ENCODE measurements around the gene DCTN1.
A peak's percentile ranks its signal among the peaks of the same experiment; 100 is the strongest.

Gene DCTN1

GRCh38 chr2:74396149-74396548 is 16.0 kb upstream of the DCTN1 start:
- TF ChIP-seq CTCF (conservative IDR thresholded peaks at IDR 0.05; ENCODE audit: low read depth, low read length): no peak
- DNase-seq (ENCODE audit: low read depth): no peak
- no peak overlapping the region for H3K4me3 ChIP-seq (ENCODE audit: low read depth, low read length)

GRCh38 chr2:74393525-74393924 is 13.4 kb upstream of the DCTN1 start:
- no peak for DNase-seq (ENCODE audit: low read depth)
- no peak for TF ChIP-seq CTCF (conservative IDR thresholded peaks at IDR 0.05; ENCODE audit: low read depth, low read length)

GRCh38 chr2:74392449-74392743 is 12.3 kb upstream of the DCTN1 start:
- no peak for DNase-seq (ENCODE audit: low read depth)
- H3K4me3 ChIP-seq (ENCODE audit: low read depth, low read length): no peak overlapping the region
- no peak for TF ChIP-seq CTCF (conservative IDR thresholded peaks at IDR 0.05; ENCODE audit: low read depth, low read length)

More at GRCh38 chr2:74393525-74393924, 13.4 kb upstream of the DCTN1 start:
- H3K4me3 ChIP-seq (ENCODE audit: low read depth, low read length): no peak overlapping the region

GRCh38 chr2:74391580-74392448 is 11.7 kb upstream of the DCTN1 start:
- peak overlapping the region; percentile 81 for H3K4me3 ChIP-seq (ENCODE audit: low read depth, low read length)
- TF ChIP-seq CTCF (conservative IDR thresholded peaks at IDR 0.05; ENCODE audit: low read depth, low read length): peak; percentile 96
- DNase-seq (ENCODE audit: low read depth): peak; percentile 92

- H3K4me3 ChIP-seq (ENCODE audit: low read depth, low read length): peak overlapping the region; percentile 81
- DNase-seq (ENCODE audit: low read depth): no peak
- TF ChIP-seq CTCF (conservative IDR thresholded peaks at IDR 0.05; ENCODE audit: low read depth, low read length): no peak
Observed at GRCh38 chr2:74391209-74391579, 11.1 kb upstream of the DCTN1 start.

- H3K4me3 ChIP-seq (ENCODE audit: low read depth, low read length): peak overlapping the region; percentile 81
- no peak for TF ChIP-seq CTCF (conservative IDR thresholded peaks at IDR 0.05; ENCODE audit: low read depth, low read length)
- DNase-seq (ENCODE audit: low read depth): no peak
Observed at GRCh38 chr2:74390606-74391005, 10.5 kb upstream of the DCTN1 start.

- no peak for DNase-seq (ENCODE audit: low read depth)
- no peak overlapping the region for H3K4me3 ChIP-seq (ENCODE audit: low read depth, low read length)
- no peak for TF ChIP-seq CTCF (conservative IDR thresholded peaks at IDR 0.05; ENCODE audit: low read depth, low read length)
Observed at GRCh38 chr2:74387346-74387745, 7.2 kb upstream of the DCTN1 start.
